Caco-2 (cell line): ENCODE data around the gene CTNNA2. TPM values are rescaled to one million over a fixed set of nuclear protein-coding genes. Genes with fewer than 3 reads are reported as not detected.

Source experiments
- BruUV-seq: library from RNA; stranded (reverse); fragments of 400-500 nt; replicated peaks from 2 replicates; lab custom pipeline; 2021; lab: Mats Ljungman, UMichigan
- CTCF ChIA-PET: fragments of 300-600 bp; sonication (Branson Sonifier 250); formaldehyde crosslinking; loops from one replicate; lab custom pipeline; 2022; ENCODE audit warnings: antibody characterized with exemption; lab: Charles Lee
- POLR2A ChIA-PET: fragments of 300-600 bp; sonication (Branson Sonifier 250); formaldehyde crosslinking; loops from one replicate; lab custom pipeline; 2022; ENCODE audit warnings: antibody characterized with exemption; lab: Charles Lee
- DNase-seq, 2 experiments: peaks; one replicate each; pipeline versions ENCODE4 v3.0.0 to v3.0.0-alpha.2; 2020 to 2022
- H3K27me3 ChIP-seq: replicated peaks from 2 replicates; pipeline ENCODE4 v1.6.0; 2011; ENCODE audit warnings: low read length; ENCODE audit not compliant: control insufficient read depth, insufficient read depth
- H3K36me3 ChIP-seq: 2 replicates; pipeline ENCODE4 v1.5.1; 2011; ENCODE audit warnings: low read length; ENCODE audit not compliant: control insufficient read depth, insufficient read depth
- H3K4me1 ChIP-seq: fragments of 250-450 bp; sonication (Bioruptor Pico); 2 replicates; pipeline ENCODE4 v1.5.1; 2020; ENCODE audit warnings: mild to moderate bottlenecking
- H3K4me3 ChIP-seq: 2 replicates; pipeline ENCODE4 v1.5.1; 2011; ENCODE audit warnings: low read depth, mild to moderate bottlenecking, control low read depth, low read length
- H3K9me3 ChIP-seq: fragments of 250-450 bp; sonication (Bioruptor Pico); 2 replicates; pipeline ENCODE4 v1.5.1; 2020; ENCODE audit warnings: mild to moderate bottlenecking, moderate library complexity
- H3K27ac Mint-ChIP-seq: one replicate; pipeline ENCODE4 v1.8.0; 2022; ENCODE audit warnings: mixed read lengths; ENCODE audit not compliant: unreplicated experiment
- H3K27me3 Mint-ChIP-seq: one replicate; pipeline ENCODE4 v1.8.0; 2022; ENCODE audit warnings: mixed read lengths; ENCODE audit not compliant: insufficient read depth, unreplicated experiment
- H3K36me3 Mint-ChIP-seq: one replicate; pipeline ENCODE4 v1.8.0; 2022; ENCODE audit warnings: mild to moderate bottlenecking, mixed read lengths; ENCODE audit not compliant: insufficient read depth, unreplicated experiment
- H3K4me1 Mint-ChIP-seq: one replicate; pipeline ENCODE4 v1.8.0; 2022; ENCODE audit warnings: low read depth, mixed read lengths; ENCODE audit not compliant: unreplicated experiment
- H3K4me3 Mint-ChIP-seq: one replicate; pipeline ENCODE4 v1.8.0; 2022; ENCODE audit warnings: mild to moderate bottlenecking, moderate library complexity, mixed read lengths; ENCODE audit not compliant: unreplicated experiment
- H3K9me3 Mint-ChIP-seq: one replicate; pipeline ENCODE4 v1.8.0; 2022; ENCODE audit warnings: mixed read lengths; ENCODE audit not compliant: unreplicated experiment
- intact Hi-C: fragments of 100-400 bp; cut with micrococcal nuclease; formaldehyde crosslinking; loops from one replicate; pipeline ENCODE4 v1.10.0; 2022; ENCODE audit not compliant: unreplicated experiment
- total RNA-seq: library from RNA; stranded (reverse); gene quantifications from 2 replicates; pipeline ENCODE4 v1.2.3, GENCODE V29; 2022
- TF ChIP-seq, protein P1 (sequence below), 2 experiments: fragments of 200-600 bp in 1 of 2; IDR thresholded peaks; 1 replicate in 1 of 2; 2 replicates in 1 of 2; pipeline versions ENCODE4 v1.5.1 to v1.8.0; 2011 to 2022; ENCODE audit warnings: antibody characterized with exemption in 1 of 2, control low read depth in 1 of 2, inconsistent platforms in 1 of 2, low read depth in 1 of 2, low read length in 1 of 2, mild to moderate bottlenecking in 1 of 2, moderate library complexity in 1 of 2; ENCODE audit not compliant: insufficient read depth in 1 of 2, severe bottlenecking in 1 of 2, unreplicated experiment in 1 of 2

The CTNNA2 gene
- total RNA-seq, 1 experiment from 2014 or later: not detected

- no peak overlapping the region for H3K27ac Mint-ChIP-seq
- ChIA-PET POLR2A (no interaction called here), CTCF (no interaction called here)
- DNase-seq: no peak
- Histone ChIP-seq H3K4me1 (no peaks in the 10 kb centered on the region), H3K27me3 (no peaks in the 10 kb centered on the region), H3K4me3 (no peak overlapping the region), H3K36me3 (no peaks in the 10 kb centered on the region), H3K9me3 (no peaks in the 10 kb centered on the region)
- no peaks in the 10 kb centered on the region for H3K36me3 Mint-ChIP-seq
- H3K9me3 Mint-ChIP-seq: no peaks in the 10 kb centered on the region
- H3K4me1 Mint-ChIP-seq: no peaks in the 10 kb centered on the region
- peaks cover 3% of the 10 kb centered on the region for H3K27me3 Mint-ChIP-seq
- intact Hi-C loops: no loop called here
- TF ChIP-seq, protein P1, sequence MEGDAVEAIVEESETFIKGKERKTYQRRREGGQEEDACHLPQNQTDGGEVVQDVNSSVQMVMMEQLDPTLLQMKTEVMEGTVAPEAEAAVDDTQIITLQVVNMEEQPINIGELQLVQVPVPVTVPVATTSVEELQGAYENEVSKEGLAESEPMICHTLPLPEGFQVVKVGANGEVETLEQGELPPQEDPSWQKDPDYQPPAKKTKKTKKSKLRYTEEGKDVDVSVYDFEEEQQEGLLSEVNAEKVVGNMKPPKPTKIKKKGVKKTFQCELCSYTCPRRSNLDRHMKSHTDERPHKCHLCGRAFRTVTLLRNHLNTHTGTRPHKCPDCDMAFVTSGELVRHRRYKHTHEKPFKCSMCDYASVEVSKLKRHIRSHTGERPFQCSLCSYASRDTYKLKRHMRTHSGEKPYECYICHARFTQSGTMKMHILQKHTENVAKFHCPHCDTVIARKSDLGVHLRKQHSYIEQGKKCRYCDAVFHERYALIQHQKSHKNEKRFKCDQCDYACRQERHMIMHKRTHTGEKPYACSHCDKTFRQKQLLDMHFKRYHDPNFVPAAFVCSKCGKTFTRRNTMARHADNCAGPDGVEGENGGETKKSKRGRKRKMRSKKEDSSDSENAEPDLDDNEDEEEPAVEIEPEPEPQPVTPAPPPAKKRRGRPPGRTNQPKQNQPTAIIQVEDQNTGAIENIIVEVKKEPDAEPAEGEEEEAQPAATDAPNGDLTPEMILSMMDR (IDR thresholded peaks at IDR 0.05; ENCODE audit: insufficient read depth in 1 of 2, low read depth in 1 of 2, low read length in 1 of 2, severe bottlenecking in 1 of 2, unreplicated experiment in 1 of 2): no peak
- no TSS peak for BruUV-seq
- no peak overlapping the region for H3K4me3 Mint-ChIP-seq
Observed at GRCh38 chr2:80120866-80121265, 608.0 kb downstream of the CTNNA2 start.

DNA sequence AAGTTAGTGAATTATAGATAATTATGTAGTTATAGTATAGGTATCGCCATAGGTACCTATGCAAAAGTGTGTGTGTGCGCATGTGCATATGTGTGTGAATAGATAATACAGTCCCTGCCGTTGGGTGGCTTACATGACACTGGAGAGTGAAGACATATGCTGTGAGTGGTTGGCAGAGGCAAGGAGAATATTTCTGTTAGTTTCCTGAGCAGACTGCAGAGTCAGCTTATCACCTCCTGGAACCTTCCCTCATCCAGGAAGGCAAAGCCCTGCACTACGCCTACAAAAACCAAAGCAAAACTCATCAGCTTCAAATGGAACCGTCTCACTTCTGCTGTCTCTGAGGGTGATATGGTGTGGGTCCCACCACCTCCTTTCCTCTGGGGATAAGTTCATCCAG, 609.8 kb downstream of the CTNNA2 start:
- no TSS peak for BruUV-seq
- Mint-ChIP-seq H3K27me3 (peaks cover 8% of the 10 kb centered on the region), H3K36me3 (no peaks in the 10 kb centered on the region), H3K9me3 (no peaks in the 10 kb centered on the region), H3K27ac (no peak overlapping the region), H3K4me3 (no peak overlapping the region), H3K4me1 (no peaks in the 10 kb centered on the region)
- CTCF ChIA-PET: no interaction called here
- Histone ChIP-seq H3K4me3 (no peak overlapping the region), H3K36me3 (no peaks in the 10 kb centered on the region), H3K4me1 (no peaks in the 10 kb centered on the region), H3K27me3 (no peaks in the 10 kb centered on the region), H3K9me3 (no peaks in the 10 kb centered on the region)
- POLR2A ChIA-PET: no interaction called here
- DNase-seq: no peak
- TF ChIP-seq, protein P1 (IDR thresholded peaks at IDR 0.05; ENCODE audit: insufficient read depth in 1 of 2, low read depth in 1 of 2, low read length in 1 of 2, severe bottlenecking in 1 of 2, unreplicated experiment in 1 of 2): no peak
- intact Hi-C loops: no loop called here

- H3K9me3 Mint-ChIP-seq: no peaks in the 10 kb centered on the region
- no TSS peak for BruUV-seq
- H3K4me1 Mint-ChIP-seq: no peaks in the 10 kb centered on the region
- POLR2A ChIA-PET: no interaction called here
- Histone ChIP-seq H3K27me3 (no peaks in the 10 kb centered on the region), H3K36me3 (no peaks in the 10 kb centered on the region), H3K9me3 (no peaks in the 10 kb centered on the region), H3K4me1 (no peaks in the 10 kb centered on the region), H3K4me3 (no peak overlapping the region)
- peaks cover 8% of the 10 kb centered on the region for H3K27me3 Mint-ChIP-seq
- DNase-seq: no peak
- H3K27ac Mint-ChIP-seq: no peak overlapping the region
- intact Hi-C loops: no loop called here
- CTCF ChIA-PET: interaction anchor here (0.5 kb wide), 1 partner anchor 11 kb away, joined by 4 read pairs; no protein-coding TSS in a partner anchor
- H3K4me3 Mint-ChIP-seq: no peak overlapping the region
- TF ChIP-seq, protein P1 (IDR thresholded peaks at IDR 0.05; ENCODE audit: insufficient read depth in 1 of 2, low read depth in 1 of 2, low read length in 1 of 2, severe bottlenecking in 1 of 2, unreplicated experiment in 1 of 2): no peak
- no peaks in the 10 kb centered on the region for H3K36me3 Mint-ChIP-seq
Observed at GRCh38 chr2:80126596-80127189, 613.8 kb downstream of the CTNNA2 start.
